K562 (cell line): ENCODE results near the gene KRTAP4-7. TPM values are rescaled to one million over a fixed set of nuclear protein-coding genes. Genes with fewer than 3 reads are reported as not detected.

Experiments
- C11orf30 ChIP-seq: fragments of 450-650 bp; IDR thresholded peaks from 2 replicates; pipeline ENCODE4 v1.6.1; 2016; ENCODE audit warnings: low read depth, mild to moderate bottlenecking
- HEY1 ChIP-seq: fragments of 250-450 bp; sonication (Bioruptor Pico); IDR thresholded peaks from 2 replicates; pipeline ENCODE4 v1.5.0; 2020; ENCODE audit warnings: mild to moderate bottlenecking, moderate library complexity, borderline replicate concordance
- KDM4B ChIP-seq, 2 experiments: fragments of 450-650 bp in 1 of 2; sonication (generic) in 1 of 2; IDR thresholded peaks; 2 replicates each; pipeline ENCODE4 v1.6.1; 2016 to 2017; ENCODE audit warnings: borderline replicate concordance in 2 of 2, antibody characterized with exemption in 1 of 2, low read depth in 1 of 2, mild to moderate bottlenecking in 1 of 2
- NFIX ChIP-seq: fragments of 250-450 bp; sonication (Bioruptor Pico); IDR thresholded peaks from 2 replicates; pipeline ENCODE4 v1.4.0; 2020; ENCODE audit warnings: low read depth, mild to moderate bottlenecking, moderate library complexity
- SLC30A9 ChIP-seq: fragments of 250-450 bp; sonication (Bioruptor Pico); IDR thresholded peaks from 2 replicates; pipeline ENCODE4 v1.8.0; 2022; ENCODE audit warnings: mild to moderate bottlenecking, moderate library complexity
- SRSF9 ChIP-seq: fragments of 200-400 bp; formaldehyde crosslinking; IDR thresholded peaks from 2 replicates; pipeline ENCODE4 v1.6.1; 2017; ENCODE audit warnings: low read depth, low read length, borderline replicate concordance
- TOE1 ChIP-seq, 2 experiments: fragments of 450-650 bp in 1 of 2; sonication (generic) in 1 of 2; formaldehyde crosslinking in 1 of 2; IDR thresholded peaks; 2 replicates each; pipeline versions ENCODE4 v1.7.1 to v1.8.0; 2016 to 2022; ENCODE audit warnings: borderline replicate concordance in 2 of 2, mild to moderate bottlenecking in 2 of 2, antibody characterized with exemption in 1 of 2, inconsistent platforms in 1 of 2, low read depth in 1 of 2, missing genetic modification reagents in 1 of 2, moderate library complexity in 1 of 2
- WHSC1 ChIP-seq: IDR thresholded peaks from one replicate; pipeline ENCODE4 v1.6.1; 2012; ENCODE audit warnings: low read length, control low read depth, inconsistent platforms
- ZNF347 ChIP-seq: fragments of 450-650 bp; formaldehyde crosslinking; IDR thresholded peaks from 2 replicates; pipeline ENCODE4 v1.4.0; 2020; ENCODE audit warnings: low read depth, mild to moderate bottlenecking, moderate library complexity
- ZNF384 ChIP-seq: IDR thresholded peaks from 2 replicates; pipeline ENCODE4 v1.6.1; 2012; ENCODE audit warnings: low read depth, low read length, improper control_type of control experiment
- polyA plus RNA-seq, 8 experiments: library from polyadenylated mRNA; depleted of rRNA in 4 of 8; stranded (reverse) in 5 of 8; unstranded in 3 of 8; fragments of >200 nt; fragmentation: Nextera tagmentation in 2 of 8; fragmentation: Illumina TruSeq in 1 of 8; extraction: Ambion mirVana in 2 of 8; extraction: Trizol in 1 of 8; gene quantifications; 2 replicates each; pipeline versions ENCODE4 v1.2.1 to v1.2.3, GENCODE V29; 2011 to 2014; ENCODE audit warnings: inconsistent platforms in 1 of 8, missing spikeins in 1 of 8
- total RNA-seq, 7 experiments: library from RNA; depleted of rRNA in 6 of 7; stranded (reverse); fragments of >200 nt in 6 of 7; fragmentation: Illumina TruSeq in 2 of 7; extraction: Trizol in 2 of 7; gene quantifications; 2 replicates each; pipeline versions ENCODE4 v1.2.1 to v1.2.3, GENCODE V29; 2011 to 2021; ENCODE audit warnings: low replicate concordance in 1 of 7
- TF ChIP-seq, protein P1 (sequence below): fragments of 250-450 bp; sonication (Bioruptor Pico); IDR thresholded peaks from 2 replicates; pipeline ENCODE4 v1.5.0; 2021; ENCODE audit warnings: mild to moderate bottlenecking, borderline replicate concordance
- TF ChIP-seq, protein P2 (sequence below): fragments of 250-450 bp; sonication (Bioruptor Pico); IDR thresholded peaks from 2 replicates; pipeline ENCODE4 v1.4.0; 2020; ENCODE audit warnings: mild to moderate bottlenecking, moderate library complexity
- TF ChIP-seq, protein P3 (sequence below): fragments of 450-650 bp; IDR thresholded peaks from one replicate; pipeline ENCODE4 v1.6.1; 2018; ENCODE audit warnings: mild to moderate bottlenecking, moderate library complexity; ENCODE audit not compliant: partially characterized antibody

KRTAP4-7 gene
- total and polyA plus RNA-seq, 9 of the 15 experiments (the other 6 are each of a cell fraction or from before 2014, with no cell fraction given): not detected

DNA sequence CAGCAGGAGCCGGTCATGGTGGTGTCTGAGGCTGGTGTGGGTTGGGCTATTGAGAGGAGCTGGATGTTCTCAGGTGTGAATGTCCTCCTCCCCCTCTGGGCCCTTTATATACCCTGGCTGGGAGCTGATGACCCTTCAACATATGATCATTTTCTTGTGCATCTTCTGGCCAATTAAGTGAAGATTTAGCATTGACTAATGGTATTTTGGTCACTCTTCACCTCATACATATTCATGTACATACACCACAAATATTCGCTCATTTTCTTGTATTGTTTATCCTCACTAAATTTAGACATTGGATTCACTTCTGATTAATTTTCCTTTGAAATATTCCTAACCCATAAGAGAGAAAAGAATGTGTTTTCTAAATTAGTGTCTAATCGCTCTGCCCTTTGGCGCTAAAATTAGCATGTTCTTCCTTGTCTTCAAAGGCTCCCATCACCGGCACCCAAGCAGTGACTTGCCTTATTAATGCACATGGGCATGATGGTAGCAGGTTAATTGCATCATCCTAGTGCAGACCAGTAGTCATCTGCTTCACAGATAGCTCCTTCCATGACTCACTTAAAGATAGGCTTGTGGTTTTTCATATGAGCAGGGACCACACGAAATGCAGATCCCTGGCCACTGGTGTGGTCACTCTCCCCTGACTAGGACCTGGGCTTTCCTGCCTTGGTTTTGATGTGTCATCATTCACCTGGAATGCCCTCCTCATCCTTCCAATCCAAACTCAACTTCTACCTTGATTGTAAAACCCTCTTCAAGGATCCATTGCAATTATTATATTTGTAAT lies 17.9 kb upstream of the KRTAP4-7 start, which contains the start of gene KRTAP2-4 (continued):
- TF ChIP-seq, protein P1, sequence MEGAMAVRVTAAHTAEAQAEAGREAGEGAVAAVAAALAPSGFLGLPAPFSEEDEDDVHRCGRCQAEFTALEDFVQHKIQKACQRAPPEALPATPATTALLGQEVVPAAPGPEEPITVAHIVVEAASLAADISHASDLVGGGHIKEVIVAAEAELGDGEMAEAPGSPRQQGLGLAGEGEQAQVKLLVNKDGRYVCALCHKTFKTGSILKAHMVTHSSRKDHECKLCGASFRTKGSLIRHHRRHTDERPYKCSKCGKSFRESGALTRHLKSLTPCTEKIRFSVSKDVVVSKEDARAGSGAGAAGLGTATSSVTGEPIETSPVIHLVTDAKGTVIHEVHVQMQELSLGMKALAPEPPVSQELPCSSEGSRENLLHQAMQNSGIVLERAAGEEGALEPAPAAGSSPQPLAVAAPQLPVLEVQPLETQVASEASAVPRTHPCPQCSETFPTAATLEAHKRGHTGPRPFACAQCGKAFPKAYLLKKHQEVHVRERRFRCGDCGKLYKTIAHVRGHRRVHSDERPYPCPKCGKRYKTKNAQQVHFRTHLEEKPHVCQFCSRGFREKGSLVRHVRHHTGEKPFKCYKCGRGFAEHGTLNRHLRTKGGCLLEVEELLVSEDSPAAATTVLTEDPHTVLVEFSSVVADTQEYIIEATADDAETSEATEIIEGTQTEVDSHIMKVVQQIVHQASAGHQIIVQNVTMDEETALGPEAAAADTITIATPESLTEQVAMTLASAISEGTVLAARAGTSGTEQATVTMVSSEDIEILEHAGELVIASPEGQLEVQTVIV (CRISPR knock-in tag): no peak
- TF ChIP-seq ZNF347 (no peak), KDM4B (IDR thresholded peaks at IDR 0.05; ENCODE audit: borderline replicate concordance in 2 of 2, low read depth in 1 of 2) (no peak), SRSF9 (no peak), TOE1 (IDR thresholded peaks at IDR 0.05; ENCODE audit: borderline replicate concordance) (peak; percentile 51; the same call in 1 of the 2 replicates), TOE1 (CRISPR knock-in tag; IDR thresholded peaks at IDR 0.05; ENCODE audit: borderline replicate concordance, low read depth) (no peak), C11orf30 (peak; percentile 66; the same call in 1 of the 2 replicates), ZNF384 (no peak), WHSC1 (no peak), HEY1 (CRISPR knock-in tag) (no peak), SLC30A9 (CRISPR knock-in tag) (no peak), NFIX (CRISPR knock-in tag) (no peak)
- TF ChIP-seq, protein P2, sequence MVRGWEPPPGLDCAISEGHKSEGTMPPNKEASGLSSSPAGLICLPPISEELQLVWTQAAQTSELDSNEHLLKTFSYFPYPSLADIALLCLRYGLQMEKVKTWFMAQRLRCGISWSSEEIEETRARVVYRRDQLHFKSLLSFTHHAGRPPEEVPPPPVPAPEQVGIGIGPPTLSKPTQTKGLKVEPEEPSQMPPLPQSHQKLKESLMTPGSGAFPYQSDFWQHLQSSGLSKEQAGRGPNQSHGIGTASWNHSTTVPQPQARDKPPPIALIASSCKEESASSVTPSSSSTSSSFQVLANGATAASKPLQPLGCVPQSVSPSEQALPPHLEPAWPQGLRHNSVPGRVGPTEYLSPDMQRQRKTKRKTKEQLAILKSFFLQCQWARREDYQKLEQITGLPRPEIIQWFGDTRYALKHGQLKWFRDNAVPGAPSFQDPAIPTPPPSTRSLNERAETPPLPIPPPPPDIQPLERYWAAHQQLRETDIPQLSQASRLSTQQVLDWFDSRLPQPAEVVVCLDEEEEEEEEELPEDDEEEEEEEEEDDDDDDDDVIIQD (CRISPR knock-in tag): no peak
- TF ChIP-seq, protein P3, sequence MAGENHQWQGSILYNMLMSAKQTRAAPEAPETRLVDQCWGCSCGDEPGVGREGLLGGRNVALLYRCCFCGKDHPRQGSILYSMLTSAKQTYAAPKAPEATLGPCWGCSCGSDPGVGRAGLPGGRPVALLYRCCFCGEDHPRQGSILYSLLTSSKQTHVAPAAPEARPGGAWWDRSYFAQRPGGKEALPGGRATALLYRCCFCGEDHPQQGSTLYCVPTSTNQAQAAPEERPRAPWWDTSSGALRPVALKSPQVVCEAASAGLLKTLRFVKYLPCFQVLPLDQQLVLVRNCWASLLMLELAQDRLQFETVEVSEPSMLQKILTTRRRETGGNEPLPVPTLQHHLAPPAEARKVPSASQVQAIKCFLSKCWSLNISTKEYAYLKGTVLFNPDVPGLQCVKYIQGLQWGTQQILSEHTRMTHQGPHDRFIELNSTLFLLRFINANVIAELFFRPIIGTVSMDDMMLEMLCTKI: no peak
